Bronchial epithelial cell (primary cell): ENCODE measurements around the gene DENND2C. TPM values are rescaled to one million over a fixed set of nuclear protein-coding genes. Genes with fewer than 3 reads are reported as not detected.
A peak's percentile ranks its signal among the peaks of the same experiment; 100 is the strongest.

Source experiments
- DNase-seq: peaks from one replicate; pipeline ENCODE4 v3.0.0-alpha.2; 2010; ENCODE audit warnings: low read depth
- FAIRE-seq: peaks from 2 replicates; lab custom pipeline; 2011; peaks lifted over from hg19 to GRCh38; lab: Jason Lieb, UNC
- H3K27me3 ChIP-seq: 2 replicates; pipeline ENCODE4 v1.5.1; 2011; ENCODE audit warnings: low read length; ENCODE audit not compliant: control insufficient read depth, insufficient read depth
- H3K36me3 ChIP-seq: 2 replicates; pipeline ENCODE4 v1.5.1; 2011; ENCODE audit warnings: low read length; ENCODE audit not compliant: control insufficient read depth, insufficient read depth
- H3K4me3 ChIP-seq: 2 replicates; pipeline ENCODE4 v1.5.1; 2011; ENCODE audit warnings: mild to moderate bottlenecking, low read depth, low read length, control low read depth
- total RNA-seq: library from RNA; depleted of rRNA; stranded (reverse); fragments of >200 nt; gene quantifications from 2 replicates; pipeline ENCODE4 v1.2.1, GENCODE V29; 2014
- TF ChIP-seq, protein P1 (sequence below): IDR thresholded peaks from 2 replicates; pipeline ENCODE4 v1.5.1; 2011; ENCODE audit warnings: mild to moderate bottlenecking, moderate library complexity, low read length, control low read depth, inconsistent platforms; ENCODE audit not compliant: insufficient read depth, severe bottlenecking

DENND2C gene
- total RNA-seq, 1 donor from 2014 or later = 18.2 TPM

DNA sequence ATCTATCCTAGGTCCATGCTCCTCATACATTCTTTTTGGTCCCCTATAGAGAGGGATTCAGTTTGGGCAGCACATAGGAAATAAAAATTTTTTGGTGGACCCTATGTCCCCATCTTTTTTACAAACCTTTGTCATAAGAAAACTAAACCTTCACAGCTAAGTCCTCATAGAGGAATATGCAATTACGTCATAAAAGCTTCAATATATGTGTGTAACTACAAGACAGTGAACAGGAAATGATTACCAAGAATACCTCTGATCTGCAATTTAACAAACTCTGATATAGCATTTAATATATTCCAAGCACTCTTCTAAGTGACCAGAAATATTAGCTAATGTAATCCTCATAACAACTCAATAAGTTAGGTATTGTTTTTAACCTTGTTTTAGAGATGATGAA lies 6.3 kb upstream of the DENND2C start:
- H3K4me3 ChIP-seq = no peak overlapping the region
- TF ChIP-seq, protein P1, sequence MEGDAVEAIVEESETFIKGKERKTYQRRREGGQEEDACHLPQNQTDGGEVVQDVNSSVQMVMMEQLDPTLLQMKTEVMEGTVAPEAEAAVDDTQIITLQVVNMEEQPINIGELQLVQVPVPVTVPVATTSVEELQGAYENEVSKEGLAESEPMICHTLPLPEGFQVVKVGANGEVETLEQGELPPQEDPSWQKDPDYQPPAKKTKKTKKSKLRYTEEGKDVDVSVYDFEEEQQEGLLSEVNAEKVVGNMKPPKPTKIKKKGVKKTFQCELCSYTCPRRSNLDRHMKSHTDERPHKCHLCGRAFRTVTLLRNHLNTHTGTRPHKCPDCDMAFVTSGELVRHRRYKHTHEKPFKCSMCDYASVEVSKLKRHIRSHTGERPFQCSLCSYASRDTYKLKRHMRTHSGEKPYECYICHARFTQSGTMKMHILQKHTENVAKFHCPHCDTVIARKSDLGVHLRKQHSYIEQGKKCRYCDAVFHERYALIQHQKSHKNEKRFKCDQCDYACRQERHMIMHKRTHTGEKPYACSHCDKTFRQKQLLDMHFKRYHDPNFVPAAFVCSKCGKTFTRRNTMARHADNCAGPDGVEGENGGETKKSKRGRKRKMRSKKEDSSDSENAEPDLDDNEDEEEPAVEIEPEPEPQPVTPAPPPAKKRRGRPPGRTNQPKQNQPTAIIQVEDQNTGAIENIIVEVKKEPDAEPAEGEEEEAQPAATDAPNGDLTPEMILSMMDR = no peak
- DNase-seq (no peak), FAIRE-seq (no peak)
- no peaks in the 10 kb centered on the region for H3K27me3 ChIP-seq
- no peaks in the 10 kb centered on the region for H3K36me3 ChIP-seq

DNA sequence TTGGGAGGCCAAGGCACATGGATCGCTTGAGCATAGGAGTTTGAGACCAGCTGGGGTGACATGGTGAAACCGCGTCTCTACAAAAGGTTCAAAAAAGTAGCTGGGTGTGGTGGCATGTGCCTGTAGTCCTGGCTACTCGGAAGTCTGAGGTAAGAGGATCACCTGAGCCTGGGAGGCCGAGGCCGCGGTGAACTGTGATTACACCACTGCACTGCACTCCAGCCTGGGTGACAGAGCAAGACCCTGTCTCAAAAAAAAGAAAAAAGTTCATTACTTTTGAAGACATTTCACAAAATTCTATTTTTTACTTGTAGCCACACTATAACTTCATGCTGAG lies 2.1 kb upstream of the DENND2C start:
- TF ChIP-seq, protein P1 = no peak
- FAIRE-seq = no peak
- DNase-seq = peak; percentile 64
- H3K27me3 ChIP-seq = no peaks in the 10 kb centered on the region
- H3K36me3 ChIP-seq = no peaks in the 10 kb centered on the region
- peak overlapping the region; percentile 8 for H3K4me3 ChIP-seq

DNA sequence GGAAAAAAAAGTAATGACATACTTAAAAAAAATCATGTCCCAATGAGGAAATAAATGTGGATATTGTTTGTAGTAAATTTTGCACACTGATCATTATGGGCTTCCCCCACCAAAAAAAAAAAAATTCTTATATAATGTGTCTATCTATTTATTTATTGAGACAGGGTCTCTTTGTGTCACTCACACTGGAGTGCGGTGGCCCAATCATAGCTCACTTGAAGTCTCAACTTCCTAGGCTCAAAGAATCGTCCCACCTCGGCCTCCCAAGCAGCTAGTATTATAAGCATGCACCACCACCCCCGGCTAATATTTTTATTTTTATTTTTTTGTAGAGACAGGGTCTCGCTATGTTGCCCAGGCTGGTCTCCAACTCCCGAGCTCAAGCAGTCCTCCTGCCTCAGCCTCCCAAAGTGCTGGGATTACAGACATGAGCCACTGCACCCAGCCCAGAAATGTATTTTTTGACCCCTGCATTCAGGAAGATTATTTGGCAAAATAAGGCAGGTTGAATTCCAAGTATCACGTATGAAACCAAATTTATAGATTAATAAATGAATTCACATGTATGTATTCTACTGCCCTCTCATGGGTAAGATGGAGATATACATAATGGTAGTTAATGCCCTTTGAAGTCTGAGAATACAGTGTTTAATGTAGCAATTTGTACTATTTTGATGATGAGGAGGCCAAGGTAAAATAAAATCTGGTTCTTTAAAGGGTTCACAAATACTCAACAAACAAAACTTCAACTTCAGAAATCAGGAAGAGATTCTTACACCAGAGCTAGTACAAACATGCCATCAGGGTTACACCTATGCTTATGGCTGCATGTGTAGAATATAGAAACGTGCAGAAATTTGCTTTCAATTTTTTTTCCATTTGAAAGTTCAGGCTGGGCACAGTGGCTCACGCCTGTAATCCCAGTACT lies 1.4 kb upstream of the DENND2C start:
- Histone ChIP-seq H3K36me3 (no peaks in the 10 kb centered on the region), H3K27me3 (no peaks in the 10 kb centered on the region), H3K4me3 (peak overlapping the region; percentile 8)
- DNase-seq = peak; percentile 75
- TF ChIP-seq, protein P1 = no peak
- FAIRE-seq = no peak

DNA sequence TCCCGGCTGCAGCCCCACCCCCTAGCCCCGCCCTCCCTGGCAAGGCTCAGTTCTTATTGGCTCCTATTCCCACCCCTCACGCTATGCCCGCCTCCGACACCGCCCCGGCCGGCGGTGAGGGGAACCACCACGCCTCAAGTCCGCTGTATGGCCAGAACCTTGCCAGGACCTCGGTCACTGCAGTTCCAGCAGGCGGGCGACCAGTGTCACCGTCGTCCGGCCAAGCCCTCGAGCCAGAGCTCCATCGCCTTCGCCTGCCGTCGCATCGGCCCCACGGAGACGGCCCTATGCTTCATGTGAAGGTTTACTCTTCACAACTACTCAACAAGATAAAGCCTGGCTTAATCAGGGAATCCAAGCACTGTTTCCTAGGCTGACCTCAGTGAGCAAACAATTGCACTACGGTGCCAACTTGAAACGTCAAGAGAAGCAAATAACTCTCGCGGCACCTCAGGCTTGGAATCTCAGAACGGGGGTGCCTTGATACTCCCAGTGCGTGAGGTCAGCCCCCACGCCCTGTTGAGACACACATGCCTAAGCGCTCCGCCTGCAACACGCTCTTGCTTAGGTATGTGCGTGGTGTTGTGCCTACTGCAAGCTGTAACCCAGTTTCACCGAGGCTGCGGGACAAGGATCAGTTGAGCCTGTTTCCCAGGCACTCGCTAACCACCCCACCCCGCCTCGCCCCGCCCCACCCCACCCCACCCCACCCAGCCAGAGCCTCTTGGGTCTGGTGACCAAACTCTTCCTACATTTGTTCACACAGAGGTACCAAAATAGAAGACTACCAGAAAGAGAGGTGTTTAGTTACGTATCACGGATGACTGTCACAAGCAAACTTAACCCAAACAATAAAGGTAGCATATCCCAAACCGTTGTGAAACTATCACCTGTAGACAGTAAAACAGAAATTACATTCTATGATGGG lies 498 bp upstream of the DENND2C start:
- peak; percentile 97 for FAIRE-seq
- TF ChIP-seq, protein P1 = no peak

DNA sequence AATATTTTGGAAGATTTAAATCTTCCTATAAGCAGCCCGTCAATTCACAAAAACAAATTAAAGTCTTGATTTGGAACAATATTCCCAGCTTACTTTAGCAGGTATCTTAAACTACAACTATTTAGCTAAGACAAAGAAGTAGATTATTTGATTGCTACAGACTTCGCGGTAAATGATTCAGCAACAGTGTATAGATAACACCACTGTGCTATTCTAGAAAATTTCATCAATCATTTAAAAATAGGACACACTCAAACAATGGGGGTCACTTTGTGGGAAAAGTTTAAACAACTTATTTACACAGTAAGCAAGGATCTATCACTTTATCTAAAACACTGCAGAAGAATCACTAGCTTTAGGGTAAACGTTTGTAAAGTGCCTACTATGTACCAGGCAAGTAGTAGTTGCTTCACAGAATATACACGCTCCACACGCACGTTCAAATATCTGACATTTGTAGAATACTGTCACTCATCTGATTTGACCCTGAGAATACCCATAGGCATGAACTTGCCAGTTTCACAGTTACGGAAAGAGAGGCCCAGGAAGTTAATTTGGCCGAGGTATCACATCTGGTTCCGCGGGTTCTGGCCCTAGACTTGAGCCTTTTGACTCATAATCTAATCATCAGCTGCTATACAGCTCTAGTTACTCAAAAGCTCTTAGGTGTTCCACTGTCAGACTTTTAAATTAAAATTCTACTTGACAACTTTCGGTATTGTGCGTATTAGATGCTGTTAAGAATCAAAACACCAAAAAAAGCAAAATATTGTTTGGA lies 876 bp downstream of the DENND2C start:
- Histone ChIP-seq H3K36me3 (no peaks in the 10 kb centered on the region), H3K27me3 (no peaks in the 10 kb centered on the region), H3K4me3 (peak overlapping the region; percentile 82)
- TF ChIP-seq, protein P1 = no peak
- no peak for FAIRE-seq
- DNase-seq = peak; percentile 88

More for the DNA sequence above, 498 bp upstream of the DENND2C start:
- DNase-seq = peak; percentile 98
- Histone ChIP-seq H3K36me3 (no peaks in the 10 kb centered on the region), H3K4me3 (peak overlapping the region; percentile 82), H3K27me3 (no peaks in the 10 kb centered on the region)
